Measurements from ENCODE around the gene SKP1. TPM values are rescaled to one million over a fixed set of nuclear protein-coding genes. Genes with fewer than 3 reads are reported as not detected.

The SKP1 gene
- total RNA-seq, 1 donor from 2014 or later = 758 TPM

DNA sequence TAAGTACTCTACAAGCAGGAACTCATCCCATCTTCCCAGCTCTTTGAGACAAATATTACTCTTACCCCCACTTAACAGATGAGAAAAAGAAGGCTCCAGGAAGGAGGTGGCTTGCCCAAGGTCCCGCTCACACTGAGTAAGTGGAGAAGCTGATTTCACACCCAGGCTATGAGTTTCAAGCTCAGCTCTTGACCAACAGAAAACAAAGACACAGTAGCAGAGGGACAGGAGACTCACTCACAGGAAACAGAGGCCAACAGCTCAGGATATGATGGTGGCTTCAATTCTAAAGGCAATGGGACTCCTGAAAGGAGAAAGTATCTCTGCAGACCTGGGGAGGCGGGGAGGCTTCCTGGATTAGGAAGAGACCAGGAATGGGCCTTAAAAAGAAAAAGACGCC is 69.0 kb downstream of the SKP1 start:
- no peak for DNase-seq (ENCODE audit: low spot score)
- no peaks in the 10 kb centered on the region for H3K36me3 ChIP-seq
- no peak overlapping the region for H3K4me3 ChIP-seq
- H3K9me3 ChIP-seq (ENCODE audit: low read depth) = no peaks in the 10 kb centered on the region
- H3K79me2 ChIP-seq (ENCODE audit: low read depth) = no peaks in the 10 kb centered on the region
- no peaks in the 10 kb centered on the region for H3K4me1 ChIP-seq
- H3F3A ChIP-seq (ENCODE audit: low read depth) = no peaks in the 10 kb centered on the region
- peaks cover 28% of the 10 kb centered on the region for H3K27me3 ChIP-seq
- no peak overlapping the region for H3K9ac ChIP-seq
- no peak overlapping the region for H3K4me2 ChIP-seq
- H3K27ac Mint-ChIP-seq = no peak overlapping the region
- TF ChIP-seq EZH2phosphoT487 (IDR thresholded peaks at IDR 0.05) (no peak), EZH2 (IDR thresholded peaks at IDR 0.05) (no peak)
- TF ChIP-seq, protein P1, sequence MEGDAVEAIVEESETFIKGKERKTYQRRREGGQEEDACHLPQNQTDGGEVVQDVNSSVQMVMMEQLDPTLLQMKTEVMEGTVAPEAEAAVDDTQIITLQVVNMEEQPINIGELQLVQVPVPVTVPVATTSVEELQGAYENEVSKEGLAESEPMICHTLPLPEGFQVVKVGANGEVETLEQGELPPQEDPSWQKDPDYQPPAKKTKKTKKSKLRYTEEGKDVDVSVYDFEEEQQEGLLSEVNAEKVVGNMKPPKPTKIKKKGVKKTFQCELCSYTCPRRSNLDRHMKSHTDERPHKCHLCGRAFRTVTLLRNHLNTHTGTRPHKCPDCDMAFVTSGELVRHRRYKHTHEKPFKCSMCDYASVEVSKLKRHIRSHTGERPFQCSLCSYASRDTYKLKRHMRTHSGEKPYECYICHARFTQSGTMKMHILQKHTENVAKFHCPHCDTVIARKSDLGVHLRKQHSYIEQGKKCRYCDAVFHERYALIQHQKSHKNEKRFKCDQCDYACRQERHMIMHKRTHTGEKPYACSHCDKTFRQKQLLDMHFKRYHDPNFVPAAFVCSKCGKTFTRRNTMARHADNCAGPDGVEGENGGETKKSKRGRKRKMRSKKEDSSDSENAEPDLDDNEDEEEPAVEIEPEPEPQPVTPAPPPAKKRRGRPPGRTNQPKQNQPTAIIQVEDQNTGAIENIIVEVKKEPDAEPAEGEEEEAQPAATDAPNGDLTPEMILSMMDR (IDR thresholded peaks at IDR 0.05) = no peak
- H3K27me3 Mint-ChIP-seq (ENCODE audit: insufficient read depth, low read depth) = peaks cover 8% of the 10 kb centered on the region
- H3K4me3 Mint-ChIP-seq = peak overlapping the region; percentile 33
- H2AFZ ChIP-seq (replicated peaks) = no peak overlapping the region
- peaks cover 8% of the 10 kb centered on the region for H3K4me1 Mint-ChIP-seq
- H3K36me3 Mint-ChIP-seq = no peaks in the 10 kb centered on the region
- no peaks in the 10 kb centered on the region for H3K9me3 Mint-ChIP-seq
- peaks cover 2% of the 10 kb centered on the region for H4K20me1 ChIP-seq (ENCODE audit: low read depth)
- no peak overlapping the region for H3K27ac ChIP-seq

DNA sequence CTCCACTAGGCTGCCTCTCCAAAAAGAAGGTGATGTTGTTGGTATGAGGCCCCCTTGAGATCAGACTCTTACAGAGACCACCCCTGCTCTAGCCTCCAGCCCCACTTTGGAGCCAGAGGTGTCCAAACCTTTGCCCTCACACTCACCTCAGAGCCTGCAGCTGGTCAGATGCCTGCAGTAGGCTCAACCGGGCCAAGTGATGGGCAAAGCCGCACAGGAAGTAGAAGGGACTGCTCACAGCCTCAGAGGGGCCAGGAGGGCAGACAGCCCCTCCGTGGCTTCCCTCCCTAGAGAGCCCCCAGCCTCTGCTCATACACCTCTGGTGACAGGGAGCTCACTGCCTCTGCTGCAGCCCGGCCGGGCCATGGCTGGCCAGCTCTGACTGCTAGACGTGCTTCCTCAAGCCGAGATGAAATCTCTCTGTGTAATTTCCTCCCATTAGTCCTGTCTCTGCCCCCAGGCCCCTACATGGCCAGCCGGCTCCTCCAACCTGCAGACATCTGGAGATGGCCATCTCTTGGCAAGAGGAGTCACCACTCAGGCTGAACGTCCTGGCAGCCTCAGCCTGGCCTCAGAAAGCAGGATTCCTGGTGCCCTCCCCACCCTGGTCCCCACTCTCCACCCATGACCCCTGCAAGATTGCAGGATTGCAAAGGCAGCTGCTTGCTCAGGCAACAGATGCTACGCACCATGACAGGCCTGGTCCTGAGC is 69.6 kb downstream of the SKP1 start:
- no peak for TF ChIP-seq EZH2phosphoT487 (IDR thresholded peaks at IDR 0.05)
- no peak for TF ChIP-seq EZH2 (IDR thresholded peaks at IDR 0.05)
- TF ChIP-seq, protein P1 (IDR thresholded peaks at IDR 0.05) = no peak
- no peak overlapping the region for H3K27ac ChIP-seq
- no peaks in the 10 kb centered on the region for H3K9me3 Mint-ChIP-seq
- peaks cover 9% of the 10 kb centered on the region for H3K4me1 Mint-ChIP-seq
- H3K9ac ChIP-seq = no peak overlapping the region
- no peak overlapping the region for H3K27ac Mint-ChIP-seq
- H3K4me2 ChIP-seq = no peak overlapping the region
- no peaks in the 10 kb centered on the region for H3K9me3 ChIP-seq (ENCODE audit: low read depth)
- peaks cover 21% of the 10 kb centered on the region for H3K27me3 ChIP-seq
- no peaks in the 10 kb centered on the region for H3K36me3 ChIP-seq
- no peaks in the 10 kb centered on the region for H4K20me1 ChIP-seq (ENCODE audit: low read depth)
- H3K4me3 ChIP-seq = no peak overlapping the region
- no peak for DNase-seq (ENCODE audit: low spot score)
- H3F3A ChIP-seq (ENCODE audit: low read depth) = no peaks in the 10 kb centered on the region
- H3K4me1 ChIP-seq = no peaks in the 10 kb centered on the region
- H3K79me2 ChIP-seq (ENCODE audit: low read depth) = no peaks in the 10 kb centered on the region
- H3K4me3 Mint-ChIP-seq = no peak overlapping the region
- peaks cover 8% of the 10 kb centered on the region for H3K27me3 Mint-ChIP-seq (ENCODE audit: insufficient read depth, low read depth)
- no peaks in the 10 kb centered on the region for H3K36me3 Mint-ChIP-seq
- no peak overlapping the region for H2AFZ ChIP-seq (replicated peaks)

DNA sequence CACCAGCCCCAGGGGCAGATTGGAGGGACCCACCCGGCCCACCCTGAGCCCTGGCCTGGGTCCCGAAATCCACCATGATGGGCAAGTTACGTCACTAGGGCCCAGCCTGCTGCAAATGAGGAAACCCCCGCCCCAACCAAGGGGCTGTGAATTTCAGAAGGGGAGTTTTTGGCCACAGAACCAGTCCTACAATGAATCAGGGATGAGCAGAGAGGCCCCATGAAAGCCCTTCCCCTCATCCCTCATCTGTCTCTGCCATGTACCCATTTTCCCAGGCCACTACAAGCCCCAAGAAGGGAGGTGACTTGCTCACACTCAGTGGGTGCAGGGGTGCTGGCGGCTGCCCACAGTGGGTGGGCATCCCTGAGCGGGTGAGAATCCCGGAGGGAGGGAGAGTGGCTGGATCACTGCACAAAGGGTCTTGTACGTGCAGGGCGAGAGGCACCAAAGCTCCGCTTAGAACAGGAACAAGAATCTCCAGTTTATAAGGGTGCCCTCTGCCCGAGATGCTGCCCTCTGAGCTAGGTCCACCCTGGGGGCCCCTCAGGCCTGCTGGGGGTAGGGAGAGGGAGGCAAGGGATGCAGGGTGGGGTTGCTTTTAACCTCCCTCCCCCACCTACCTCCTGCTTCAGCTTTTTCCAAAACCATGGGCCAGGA is 72.6 kb downstream of the SKP1 start:
- Mint-ChIP-seq H3K27me3 (ENCODE audit: insufficient read depth, low read depth) (peaks cover 11% of the 10 kb centered on the region), H3K36me3 (no peaks in the 10 kb centered on the region)

More for the DNA sequence above, 72.6 kb downstream of the SKP1 start:
- no peaks in the 10 kb centered on the region for H3K9me3 ChIP-seq (ENCODE audit: low read depth)
- Mint-ChIP-seq H3K9me3 (no peaks in the 10 kb centered on the region), H3K4me3 (no peak overlapping the region), H3K4me1 (peaks cover 24% of the 10 kb centered on the region), H3K27ac (no peak overlapping the region)
- DNase-seq (ENCODE audit: low spot score) = no peak
- no peak overlapping the region for H3K27ac ChIP-seq
- H3K4me2 ChIP-seq = no peak overlapping the region
- no peaks in the 10 kb centered on the region for H3K36me3 ChIP-seq
- H3K4me3 ChIP-seq = no peak overlapping the region
- H3K27me3 ChIP-seq = no peaks in the 10 kb centered on the region
- TF ChIP-seq EZH2 (IDR thresholded peaks at IDR 0.05) (no peak), EZH2phosphoT487 (IDR thresholded peaks at IDR 0.05) (no peak)
- TF ChIP-seq, protein P1 (IDR thresholded peaks at IDR 0.05) = no peak
- no peaks in the 10 kb centered on the region for H3K79me2 ChIP-seq (ENCODE audit: low read depth)
- no peaks in the 10 kb centered on the region for H4K20me1 ChIP-seq (ENCODE audit: low read depth)
- no peak overlapping the region for H3K9ac ChIP-seq
- H2AFZ ChIP-seq (replicated peaks) = no peak overlapping the region
- H3K4me1 ChIP-seq = peaks cover 14% of the 10 kb centered on the region
- peaks cover 18% of the 10 kb centered on the region for H3F3A ChIP-seq (ENCODE audit: low read depth)

All from neural progenitor cell (in vitro differentiated cells).